ENCODE data around the gene TBL1XR1.
"Not testable (repeated sequence)": the region's sequence is repeated elsewhere in the genome, so short reads cannot be mapped to it uniquely, and the experiment has no call there.

The TBL1XR1 gene

GRCh38 chr3:177181418-177181817 is 15.9 kb downstream of the TBL1XR1 start:
- no peak for DNase-seq (ENCODE audit: low spot score)

GRCh38 chr3:177180506-177180905 is 16.8 kb downstream of the TBL1XR1 start:
- DNase-seq (ENCODE audit: low spot score): no peak

- no peak for DNase-seq (ENCODE audit: low spot score)
Observed at GRCh38 chr3:177179281-177180067, 17.8 kb downstream of the TBL1XR1 start.

- no peak for DNase-seq (ENCODE audit: low spot score)
Observed at GRCh38 chr3:177177749-177178221, 19.5 kb downstream of the TBL1XR1 start.

GRCh38 chr3:177174607-177175170 is 22.6 kb downstream of the TBL1XR1 start:
- no peak for DNase-seq (ENCODE audit: low spot score)

- DNase-seq (ENCODE audit: low spot score): no peak
Observed at GRCh38 chr3:177169936-177170722, 27.2 kb downstream of the TBL1XR1 start.

GRCh38 chr3:177168431-177168830 is 28.9 kb downstream of the TBL1XR1 start:
- no peak for DNase-seq (ENCODE audit: low spot score)

- DNase-seq (ENCODE audit: low spot score): no peak
Observed at GRCh38 chr3:177162742-177163141, 34.5 kb downstream of the TBL1XR1 start.

- DNase-seq (ENCODE audit: low spot score): not testable (repeated sequence)
Observed at GRCh38 chr3:177161603-177162002, 35.7 kb downstream of the TBL1XR1 start.

GRCh38 chr3:177158461-177158860 is 38.8 kb downstream of the TBL1XR1 start:
- DNase-seq (ENCODE audit: low spot score): no peak

GRCh38 chr3:177157492-177157891 is 39.8 kb downstream of the TBL1XR1 start:
- no peak for DNase-seq (ENCODE audit: low spot score)

GRCh38 chr3:177154733-177155132 is 42.5 kb downstream of the TBL1XR1 start:
- no peak for DNase-seq (ENCODE audit: low spot score)

GRCh38 chr3:177150970-177151627 is 46.2 kb downstream of the TBL1XR1 start:
- peak; percentile 18 for DNase-seq (ENCODE audit: low spot score)

- no peak for DNase-seq (ENCODE audit: low spot score)
Observed at GRCh38 chr3:177150218-177150916, 46.9 kb downstream of the TBL1XR1 start.

- DNase-seq (ENCODE audit: low spot score): no peak
Observed at GRCh38 chr3:177149106-177149505, 48.2 kb downstream of the TBL1XR1 start.

- no peak for DNase-seq (ENCODE audit: low spot score)
Observed at GRCh38 chr3:177147790-177148189, 49.5 kb downstream of the TBL1XR1 start.

- peak; percentile 33 for DNase-seq (ENCODE audit: low spot score)
Observed at GRCh38 chr3:177146646-177147045, 50.6 kb downstream of the TBL1XR1 start.

GRCh38 chr3:177145954-177146353 is 51.3 kb downstream of the TBL1XR1 start:
- no peak for DNase-seq (ENCODE audit: low spot score)

- no peak for DNase-seq (ENCODE audit: low spot score)
Observed at GRCh38 chr3:177145381-177145780, 51.9 kb downstream of the TBL1XR1 start.

GRCh38 chr3:177144922-177145321 is 52.4 kb downstream of the TBL1XR1 start:
- DNase-seq (ENCODE audit: low spot score): no peak

- no peak for DNase-seq (ENCODE audit: low spot score)
Observed at GRCh38 chr3:177141899-177142646, 55.2 kb downstream of the TBL1XR1 start.
